DOHH2 (cell line): ENCODE data around the gene HIPK4.

Source experiments
- H3F3A ChIP-seq: fragments of 200-600 bp; sonication (generic), shearing (Covaris generic); 2 replicates; pipeline ENCODE4 v1.6.0; 2016; ENCODE audit warnings: antibody characterized with exemption, mild to moderate bottlenecking; ENCODE audit not compliant: control insufficient read depth, insufficient read depth
- H3K27ac ChIP-seq: fragments of 200-600 bp; sonication (generic); 2 replicates; pipeline ENCODE4 v1.5.1; 2014; ENCODE audit warnings: low read depth, mild to moderate bottlenecking, low read length, moderate library complexity
- H3K27me3 ChIP-seq: fragments of 200-600 bp; sonication (generic); 2 replicates; pipeline ENCODE4 v1.6.1; 2014; ENCODE audit warnings: mild to moderate bottlenecking, low read length, mixed read lengths; ENCODE audit not compliant: control insufficient read depth
- H3K36me3 ChIP-seq: fragments of 200-600 bp; sonication (generic); 2 replicates; pipeline ENCODE4 v1.6.1; 2014; ENCODE audit warnings: mild to moderate bottlenecking, low read length, moderate library complexity, mixed read lengths; ENCODE audit not compliant: control insufficient read depth
- H3K4me1 ChIP-seq: fragments of 200-600 bp; sonication (generic); 2 replicates; pipeline ENCODE4 v1.6.1; 2014; ENCODE audit warnings: mild to moderate bottlenecking, low read length, mixed read lengths; ENCODE audit not compliant: control insufficient read depth
- H3K4me2 ChIP-seq: fragments of 200-600 bp; sonication (generic); 2 replicates; pipeline ENCODE4 v1.6.0; 2014; ENCODE audit warnings: mild to moderate bottlenecking, low read length, moderate library complexity
- H3K4me3 ChIP-seq: fragments of 200-600 bp; sonication (generic); 2 replicates; pipeline ENCODE4 v1.5.1; 2014; ENCODE audit warnings: mild to moderate bottlenecking, low read length, mixed read lengths
- H3K79me2 ChIP-seq: fragments of 200-600 bp; sonication (generic); 2 replicates; pipeline ENCODE4 v1.6.1; 2014; ENCODE audit warnings: mild to moderate bottlenecking, low read length, mixed read lengths; ENCODE audit not compliant: control insufficient read depth
- H3K9me2 ChIP-seq: fragments of 200-600 bp; sonication (generic); replicated peaks from 2 replicates; pipeline ENCODE4 v1.6.1; 2014; ENCODE audit warnings: mild to moderate bottlenecking, low read length, mixed read lengths; ENCODE audit not compliant: control insufficient read depth
- H3K9me3 ChIP-seq: fragments of 200-600 bp; sonication (generic); 2 replicates; pipeline ENCODE4 v1.6.1; 2014; ENCODE audit warnings: antibody characterized with exemption, low read length, mixed read lengths; ENCODE audit not compliant: control insufficient read depth, insufficient read depth
- H4K20me1 ChIP-seq: fragments of 200-600 bp; sonication (generic); 2 replicates; pipeline ENCODE4 v1.6.0; 2014; ENCODE audit warnings: low read depth, mild to moderate bottlenecking, antibody characterized with exemption, low read length, moderate library complexity; ENCODE audit not compliant: control insufficient read depth, insufficient read depth
- EZH2phosphoT487 ChIP-seq: fragments of 200-600 bp; sonication (generic); IDR thresholded peaks from 2 replicates; pipeline ENCODE4 v1.6.1; 2017; ENCODE audit warnings: borderline replicate concordance, mild to moderate bottlenecking, antibody characterized with exemption, low read length, moderate library complexity, mixed read lengths
- TF ChIP-seq, protein P1 (sequence below): fragments of 200-600 bp; sonication (generic); IDR thresholded peaks from one replicate; pipeline ENCODE4 v1.5.1; 2014; ENCODE audit warnings: antibody characterized with exemption, mild to moderate bottlenecking, low read depth, low read length; ENCODE audit not compliant: poor library complexity, severe bottlenecking

The HIPK4 gene

DNA sequence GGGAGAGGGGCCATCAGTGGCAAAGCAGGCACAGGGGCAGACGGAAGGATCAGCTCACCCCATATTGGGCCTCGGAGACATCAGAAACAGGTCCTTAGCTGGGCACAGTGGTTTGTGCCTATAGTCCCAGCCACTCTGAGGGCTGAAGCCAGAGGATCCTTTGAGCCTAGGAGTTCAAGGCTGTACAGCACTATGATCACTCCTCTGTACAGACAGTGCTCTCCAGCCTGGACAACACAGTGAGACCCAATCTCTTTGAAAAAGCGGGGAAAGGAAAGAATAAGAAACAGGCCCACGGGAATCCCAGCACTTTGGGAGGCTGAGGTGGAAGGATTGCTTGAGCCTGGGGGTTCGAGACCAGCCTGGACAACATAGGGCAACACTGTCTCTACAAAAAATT, 29.8 kb upstream of the HIPK4 start:
- Histone ChIP-seq H3K9me2 (no peaks in the 10 kb centered on the region), H3K4me2 (no peak overlapping the region), H3F3A (peaks cover 9% of the 10 kb centered on the region), H3K79me2 (peaks cover 9% of the 10 kb centered on the region), H3K36me3 (peaks cover 12% of the 10 kb centered on the region), H3K9me3 (no peaks in the 10 kb centered on the region), H3K27me3 (no peaks in the 10 kb centered on the region), H3K27ac (no peak overlapping the region), H3K4me3 (no peak overlapping the region), H3K4me1 (peaks cover 49% of the 10 kb centered on the region), H4K20me1 (no peaks in the 10 kb centered on the region)
- no peak for TF ChIP-seq EZH2phosphoT487
- TF ChIP-seq, protein P1, sequence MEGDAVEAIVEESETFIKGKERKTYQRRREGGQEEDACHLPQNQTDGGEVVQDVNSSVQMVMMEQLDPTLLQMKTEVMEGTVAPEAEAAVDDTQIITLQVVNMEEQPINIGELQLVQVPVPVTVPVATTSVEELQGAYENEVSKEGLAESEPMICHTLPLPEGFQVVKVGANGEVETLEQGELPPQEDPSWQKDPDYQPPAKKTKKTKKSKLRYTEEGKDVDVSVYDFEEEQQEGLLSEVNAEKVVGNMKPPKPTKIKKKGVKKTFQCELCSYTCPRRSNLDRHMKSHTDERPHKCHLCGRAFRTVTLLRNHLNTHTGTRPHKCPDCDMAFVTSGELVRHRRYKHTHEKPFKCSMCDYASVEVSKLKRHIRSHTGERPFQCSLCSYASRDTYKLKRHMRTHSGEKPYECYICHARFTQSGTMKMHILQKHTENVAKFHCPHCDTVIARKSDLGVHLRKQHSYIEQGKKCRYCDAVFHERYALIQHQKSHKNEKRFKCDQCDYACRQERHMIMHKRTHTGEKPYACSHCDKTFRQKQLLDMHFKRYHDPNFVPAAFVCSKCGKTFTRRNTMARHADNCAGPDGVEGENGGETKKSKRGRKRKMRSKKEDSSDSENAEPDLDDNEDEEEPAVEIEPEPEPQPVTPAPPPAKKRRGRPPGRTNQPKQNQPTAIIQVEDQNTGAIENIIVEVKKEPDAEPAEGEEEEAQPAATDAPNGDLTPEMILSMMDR = no peak

DNA sequence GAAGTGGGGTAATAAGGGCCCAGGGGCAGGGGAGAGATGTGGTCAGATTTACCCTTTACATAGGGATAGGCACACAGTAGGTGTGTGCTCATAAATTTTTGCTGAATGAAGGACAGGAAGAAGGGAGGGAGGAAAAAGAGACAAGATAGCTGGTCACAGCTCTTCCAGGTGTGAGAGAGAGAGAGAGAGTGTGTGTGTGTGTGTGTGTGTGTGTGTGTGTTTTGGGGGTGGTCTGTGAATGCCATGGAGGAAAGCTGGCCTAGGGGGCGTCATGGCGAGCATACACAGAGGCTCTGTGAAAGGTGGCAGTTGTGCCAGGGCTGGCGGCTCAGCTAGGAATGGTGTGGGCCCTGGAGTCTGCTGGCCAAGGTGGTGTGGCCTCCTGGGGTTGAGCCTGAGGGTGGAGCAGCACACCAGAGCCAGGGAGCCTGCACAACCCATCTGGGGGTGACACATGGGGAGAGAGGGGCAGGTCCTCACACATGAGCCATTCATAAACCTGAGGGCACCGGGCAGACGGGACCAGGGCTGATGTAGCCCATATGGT, 29.2 kb upstream of the HIPK4 start:
- Histone ChIP-seq H4K20me1 (no peaks in the 10 kb centered on the region), H3K27ac (no peak overlapping the region), H3K4me3 (no peak overlapping the region), H3K79me2 (peaks cover 5% of the 10 kb centered on the region; the same call in 1 of the 2 replicates), H3K4me1 (peaks cover 44% of the 10 kb centered on the region), H3K36me3 (peaks cover 12% of the 10 kb centered on the region), H3F3A (peaks cover 4% of the 10 kb centered on the region), H3K27me3 (no peaks in the 10 kb centered on the region), H3K9me3 (no peaks in the 10 kb centered on the region), H3K4me2 (no peak overlapping the region), H3K9me2 (no peaks in the 10 kb centered on the region)
- TF ChIP-seq EZH2phosphoT487 = no peak
- TF ChIP-seq, protein P1 = no peak

DNA sequence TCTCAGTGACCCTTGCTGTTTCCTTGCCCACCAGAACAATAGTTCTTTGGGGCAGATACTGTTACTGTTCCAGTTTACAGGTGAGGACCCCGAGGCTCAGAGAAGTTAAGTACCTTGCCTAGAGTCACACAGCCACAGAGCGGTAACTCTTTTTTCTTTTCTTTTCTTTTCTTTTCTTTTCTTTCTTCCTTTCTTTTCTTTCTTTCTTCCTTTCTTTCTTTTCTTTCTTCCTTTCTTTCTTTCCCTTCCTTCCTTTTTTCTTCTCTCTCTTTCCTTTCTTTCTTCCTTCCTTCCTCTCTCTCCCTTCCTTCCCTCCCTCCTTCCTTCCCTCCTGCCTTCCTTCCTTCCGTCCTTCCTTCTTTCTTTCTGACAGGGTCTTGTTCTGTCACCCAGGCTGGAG, 28.1 kb upstream of the HIPK4 start:
- no peaks in the 10 kb centered on the region for H3K9me2 ChIP-seq
- H3K9me3 ChIP-seq = no peaks in the 10 kb centered on the region
- H3K4me2 ChIP-seq = no peak overlapping the region
- no peak overlapping the region for H3K27ac ChIP-seq
- H3K27me3 ChIP-seq = no peaks in the 10 kb centered on the region
- no peak overlapping the region for H3K4me3 ChIP-seq
- H3F3A ChIP-seq = peaks cover 2% of the 10 kb centered on the region; the same call in 1 of the 2 replicates
- H3K4me1 ChIP-seq = peaks cover 49% of the 10 kb centered on the region
- peaks cover 10% of the 10 kb centered on the region for H3K36me3 ChIP-seq
- H3K79me2 ChIP-seq = peaks cover 2% of the 10 kb centered on the region; the same call in 1 of the 2 replicates
- no peak for TF ChIP-seq EZH2phosphoT487
- TF ChIP-seq, protein P1 = no peak
- H4K20me1 ChIP-seq = no peaks in the 10 kb centered on the region
